GM18505 (cell line): ENCODE data around the gene GPNMB.
"Not testable (repeated sequence)": the region's sequence is repeated elsewhere in the genome, so short reads cannot be mapped to it uniquely, and the experiment has no call there.

Source experiments
- ATAC-seq: cut with Tn5 transposase; IDR thresholded peaks from one replicate; pipeline ENCODE4 v1.9.1; 2021; ENCODE audit not compliant: unreplicated experiment
- POLR2A ChIP-seq: IDR thresholded peaks from 4 replicates; pipeline ENCODE4 v1.6.1; 2011; ENCODE audit warnings: borderline replicate concordance; ENCODE audit not compliant: insufficient read depth, insufficient read length; ENCODE audit errors: extremely low read depth

The GPNMB gene

GRCh38 chr7:23214938-23215337, 31.6 kb upstream of the GPNMB start:
- no peak for ATAC-seq

GRCh38 chr7:23216021-23216420, 30.6 kb upstream of the GPNMB start:
- no peak for ATAC-seq
- TF ChIP-seq POLR2A: no peak

More at GRCh38 chr7:23214938-23215337, 31.6 kb upstream of the GPNMB start:
- TF ChIP-seq POLR2A: no peak

- ATAC-seq: no peak
- no peak for TF ChIP-seq POLR2A
Measured at GRCh38 chr7:23218196-23218595, 28.4 kb upstream of the GPNMB start.

- no peak for ATAC-seq
- TF ChIP-seq POLR2A: no peak
Measured at GRCh38 chr7:23220690-23221305, 25.8 kb upstream of the GPNMB start.

GRCh38 chr7:23222439-23223030, 24.0 kb upstream of the GPNMB start:
- no peak for TF ChIP-seq POLR2A
- ATAC-seq: no peak

GRCh38 chr7:23224364-23224763, 22.2 kb upstream of the GPNMB start:
- not testable (repeated sequence) for ATAC-seq

GRCh38 chr7:23226844-23227450, 19.6 kb upstream of the GPNMB start:
- ATAC-seq: no peak
- no peak for TF ChIP-seq POLR2A

- no peak for TF ChIP-seq POLR2A
- ATAC-seq: no peak
Measured at GRCh38 chr7:23228412-23228811, 18.2 kb upstream of the GPNMB start.

- no peak for ATAC-seq
- no peak for TF ChIP-seq POLR2A
Measured at GRCh38 chr7:23230641-23231101, 15.9 kb upstream of the GPNMB start.

GRCh38 chr7:23232966-23233365, 13.6 kb upstream of the GPNMB start:
- ATAC-seq: no peak

GRCh38 chr7:23234569-23235296, 11.8 kb upstream of the GPNMB start:
- peak; percentile 36 for TF ChIP-seq POLR2A
- peak; percentile 69 for ATAC-seq

More at GRCh38 chr7:23232966-23233365, 13.6 kb upstream of the GPNMB start:
- no peak for TF ChIP-seq POLR2A

- ATAC-seq: no peak
- TF ChIP-seq POLR2A: no peak
Measured at GRCh38 chr7:23235813-23236221, 10.8 kb upstream of the GPNMB start.

GRCh38 chr7:23237000-23237399, 9.6 kb upstream of the GPNMB start:
- no peak for ATAC-seq
- no peak for TF ChIP-seq POLR2A

GRCh38 chr7:23238983-23239652, 7.5 kb upstream of the GPNMB start:
- no peak for ATAC-seq

GRCh38 chr7:23239698-23240097, 6.9 kb upstream of the GPNMB start:
- no peak for ATAC-seq
- TF ChIP-seq POLR2A: no peak

More at GRCh38 chr7:23238983-23239652, 7.5 kb upstream of the GPNMB start:
- no peak for TF ChIP-seq POLR2A
